Panc1 (cell line): ENCODE results near the gene PLPP7. TPM values are rescaled to one million over a fixed set of nuclear protein-coding genes. Genes with fewer than 3 reads are reported as not detected.

ENCODE experiments used
- ATAC-seq: fragments of 200-7000 bp; cut with Tn5 transposase; 2 replicates; pipeline ENCODE4 v1.9.1; 2020; ENCODE audit warnings: mild to moderate bottlenecking, moderate library complexity
- BruUV-seq: library from RNA; stranded (reverse); fragments of 400-500 nt; replicated peaks from 2 replicates; lab custom pipeline; 2021; lab: Mats Ljungman, UMichigan
- CTCF ChIA-PET: fragments of 300-600 bp; sonication (Branson Sonifier 250); formaldehyde crosslinking; loops from one replicate; lab custom pipeline; 2022; ENCODE audit warnings: antibody characterized with exemption; lab: Charles Lee
- POLR2A ChIA-PET: fragments of 300-600 bp; sonication (Branson Sonifier 250); formaldehyde crosslinking; loops from one replicate; lab custom pipeline; 2022; ENCODE audit warnings: antibody characterized with exemption; lab: Charles Lee
- DNase-seq: peaks from one replicate; pipeline ENCODE4 v3.0.0-alpha.2; 2010; ENCODE audit warnings: low read depth, low spot score
- H3K27ac ChIP-seq: 2 replicates; pipeline ENCODE4 v1.5.1; 2011; ENCODE audit warnings: mild to moderate bottlenecking, low read length, inconsistent platforms
- H3K27me3 ChIP-seq: fragments of 200-500 bp; sonication (Bioruptor generic); 2 replicates; pipeline ENCODE4 v1.6.0; 2014; ENCODE audit warnings: low read length, inconsistent platforms; ENCODE audit not compliant: control insufficient read depth, insufficient read depth
- H3K36me3 ChIP-seq: fragments of 200-500 bp; sonication (Bioruptor generic); 2 replicates; pipeline ENCODE4 v1.5.1; 2014; ENCODE audit warnings: inconsistent platforms, mild to moderate bottlenecking, low read length, moderate library complexity; ENCODE audit not compliant: control insufficient read depth, insufficient read depth
- H3K4me1 ChIP-seq: 2 replicates; pipeline ENCODE4 v1.5.1; 2011; ENCODE audit warnings: inconsistent platforms, mild to moderate bottlenecking, low read length, moderate library complexity; ENCODE audit not compliant: control insufficient read depth, insufficient read depth
- H3K4me3 ChIP-seq, 2 experiments: 2 replicates each; pipeline ENCODE4 v1.5.1; 2011 to 2012; ENCODE audit warnings: low read depth in 2 of 2, low read length in 2 of 2, mild to moderate bottlenecking in 2 of 2, inconsistent platforms in 1 of 2, moderate library complexity in 1 of 2
- H3K9me3 ChIP-seq: fragments of 200-500 bp; sonication (Bioruptor generic); 2 replicates; pipeline ENCODE4 v1.5.1; 2014; ENCODE audit warnings: low read depth, mild to moderate bottlenecking, inconsistent platforms, low read length, moderate library complexity; ENCODE audit not compliant: control insufficient read depth, insufficient read depth
- CTCF ChIP-seq: fragments of 450-650 bp; IDR thresholded peaks from 2 replicates; pipeline ENCODE4 v1.5.1; 2017; ENCODE audit warnings: mild to moderate bottlenecking
- POLR2AphosphoS5 ChIP-seq: IDR thresholded peaks from 2 replicates; pipeline ENCODE4 v1.6.1; 2012; ENCODE audit warnings: mild to moderate bottlenecking, low read depth, low read length, moderate library complexity
- REST ChIP-seq, 2 experiments: IDR thresholded peaks; 2 replicates each; pipeline ENCODE4 v1.6.1; 2011 to 2012; ENCODE audit warnings: low read depth in 2 of 2, control low read depth in 1 of 2, low read length in 1 of 2, mild to moderate bottlenecking in 1 of 2, moderate library complexity in 1 of 2; ENCODE audit not compliant: insufficient read depth in 1 of 2
- SIN3A ChIP-seq: IDR thresholded peaks from 2 replicates; pipeline ENCODE4 v1.6.1; 2012; ENCODE audit warnings: low read depth, mild to moderate bottlenecking, low read length, moderate library complexity, borderline replicate concordance; ENCODE audit not compliant: insufficient read depth
- TCF7L2 ChIP-seq: IDR thresholded peaks from 2 replicates; pipeline ENCODE4 v1.6.1; 2011; ENCODE audit warnings: mild to moderate bottlenecking, low read depth, low read length, inconsistent platforms
- in situ Hi-C: cut with HindIII; loops from 2 replicates; pipeline ENCODE4 v1.10.0; 2016; ENCODE audit warnings: low sequenced_read_pairs, low pct_unique_long_range_greater_than_20kb
- intact Hi-C: fragments of 100-400 bp; cut with micrococcal nuclease; formaldehyde crosslinking; loops from one replicate; pipeline ENCODE4 v1.10.0; 2022; ENCODE audit not compliant: unreplicated experiment
- total RNA-seq: library from RNA; stranded (reverse); gene quantifications from one replicate; pipeline ENCODE4 v1.2.1, GENCODE V29; 2021; ENCODE audit not compliant: unreplicated experiment

The PLPP7 gene
- total RNA-seq, 1 experiment from 2014 or later, result 3.3 TPM

- BruUV-seq, result no TSS peak
- H3K4me1 ChIP-seq, result no peaks in the 10 kb centered on the region
- in situ Hi-C loops (no loop called here), intact Hi-C loops (no loop called here)
- no peak overlapping the region for H3K4me3 ChIP-seq
- H3K36me3 ChIP-seq, result no peaks in the 10 kb centered on the region
- no peak overlapping the region for H3K27ac ChIP-seq
- ChIA-PET POLR2A (no interaction called here), CTCF (no interaction called here)
- H3K27me3 ChIP-seq, result no peaks in the 10 kb centered on the region
- ATAC-seq, result no peak
- no peak for TF ChIP-seq CTCF
- no peak for TF ChIP-seq SIN3A
- no peak for DNase-seq
- no peaks in the 10 kb centered on the region for H3K9me3 ChIP-seq
Observed at GRCh38 chr9:131246618-131247017, 42.9 kb upstream of the PLPP7 start.

GRCh38 chr9:131252120-131252519 is 37.4 kb upstream of the PLPP7 start:
- ChIA-PET POLR2A (no interaction called here), CTCF (no interaction called here)
- Histone ChIP-seq H3K36me3 (no peaks in the 10 kb centered on the region), H3K27ac (no peak overlapping the region), H3K27me3 (no peaks in the 10 kb centered on the region), H3K9me3 (no peaks in the 10 kb centered on the region), H3K4me1 (no peaks in the 10 kb centered on the region), H3K4me3 (no peak overlapping the region)
- intact Hi-C loops, result no loop called here
- DNase-seq, result no peak
- in situ Hi-C loops, result no loop called here
- no peak for TF ChIP-seq SIN3A
- no peak for TF ChIP-seq TCF7L2
- no peak for TF ChIP-seq POLR2AphosphoS5
- no peak for TF ChIP-seq CTCF
- no peak for TF ChIP-seq REST (IDR thresholded peaks at IDR 0.05; ENCODE audit: insufficient read depth in 1 of 2, low read depth in 2 of 2, low read length in 1 of 2)
- BruUV-seq, result no TSS peak
- no peak for ATAC-seq
